OCI-LY7 (cell line): ENCODE measurements around the gene LAMA1. TPM values are rescaled to one million over a fixed set of nuclear protein-coding genes. Genes with fewer than 3 reads are reported as not detected.

Source experiments
- BruUV-seq: library from RNA; stranded (reverse); fragments of 400-500 nt; replicated peaks from 2 replicates; lab custom pipeline; 2021; lab: Mats Ljungman, UMichigan
- CTCF ChIA-PET: fragments of 300-600 bp; sonication (Branson Sonifier 250); formaldehyde crosslinking; loops from one replicate; lab custom pipeline; 2022; ENCODE audit warnings: antibody characterized with exemption; ENCODE audit not compliant: unreplicated experiment; lab: Charles Lee
- POLR2A ChIA-PET: fragments of 300-600 bp; sonication (Branson Sonifier 250); formaldehyde crosslinking; loops from one replicate; lab custom pipeline; 2022; ENCODE audit warnings: antibody characterized with exemption; lab: Charles Lee
- DNase-seq: peaks from one replicate; pipeline ENCODE4 v3.0.0-alpha.2; 2015; ENCODE audit warnings: low spot score
- H2AFZ ChIP-seq: fragments of 200-600 bp; sonication (generic), shearing (Covaris generic); 2 replicates; pipeline ENCODE4 v1.6.1; 2014; ENCODE audit warnings: mild to moderate bottlenecking, antibody characterized with exemption, low read length, moderate library complexity
- H3K27ac ChIP-seq: fragments of 200-600 bp; sonication (generic); 2 replicates; pipeline ENCODE4 v1.5.1; 2014; ENCODE audit warnings: mixed run types, low read depth, mild to moderate bottlenecking, moderate library complexity, low read length, inconsistent platforms; ENCODE audit not compliant: poor library complexity, severe bottlenecking
- H3K36me3 ChIP-seq: fragments of 200-600 bp; sonication (generic); 2 replicates; pipeline ENCODE4 v1.6.1; 2014; ENCODE audit warnings: mild to moderate bottlenecking, antibody characterized with exemption, low read length, moderate library complexity, mixed read lengths; ENCODE audit not compliant: insufficient read depth
- H3K4me1 ChIP-seq: fragments of 200-600 bp; sonication (generic); 2 replicates; pipeline ENCODE4 v1.5.1; 2014; ENCODE audit warnings: mild to moderate bottlenecking, low read length; ENCODE audit not compliant: insufficient read depth, poor library complexity, severe bottlenecking
- H3K4me2 ChIP-seq: fragments of 200-600 bp; sonication (generic); 2 replicates; pipeline ENCODE4 v1.6.1; 2014; ENCODE audit warnings: mild to moderate bottlenecking, low read length
- H3K4me3 ChIP-seq: fragments of 200-600 bp; sonication (generic); 2 replicates; pipeline ENCODE4 v1.5.1; 2014; ENCODE audit warnings: mild to moderate bottlenecking, low read depth, low read length; ENCODE audit not compliant: poor library complexity, severe bottlenecking
- H3K79me2 ChIP-seq: fragments of 200-600 bp; sonication (generic); 2 replicates; pipeline ENCODE4 v1.6.1; 2016; ENCODE audit warnings: low read depth, mild to moderate bottlenecking, low read length, moderate library complexity, mixed read lengths; ENCODE audit not compliant: insufficient read depth
- H3K9me2 ChIP-seq: fragments of 200-600 bp; sonication (generic); 2 replicates; pipeline ENCODE4 v1.6.1; 2016; ENCODE audit warnings: mild to moderate bottlenecking, low read length, mixed read lengths; ENCODE audit not compliant: insufficient read depth
- H3K9me3 ChIP-seq: fragments of 200-600 bp; sonication (generic); 2 replicates; pipeline ENCODE4 v1.6.1; 2014; ENCODE audit warnings: mild to moderate bottlenecking, mixed run types, low read length, mixed read lengths
- H4K20me1 ChIP-seq: fragments of 200-600 bp; sonication (generic); 2 replicates; pipeline ENCODE4 v1.6.1; 2014; ENCODE audit warnings: mild to moderate bottlenecking, antibody characterized with exemption, low read length, moderate library complexity, mixed read lengths; ENCODE audit not compliant: insufficient read depth
- CTCF ChIP-seq: fragments of 200-600 bp; sonication (generic); conservative IDR thresholded peaks from 2 replicates; pipeline ENCODE4 v1.5.1; 2014; ENCODE audit warnings: mild to moderate bottlenecking, antibody characterized with exemption, low read length, moderate library complexity, mixed read lengths
- EZH2phosphoT487 ChIP-seq: fragments of 200-600 bp; sonication (generic); IDR thresholded peaks from 2 replicates; pipeline ENCODE4 v1.6.1; 2018; ENCODE audit warnings: low read depth, borderline replicate concordance, mild to moderate bottlenecking, mixed run types, antibody characterized with exemption, low read length, moderate library complexity, mixed read lengths
- intact Hi-C: fragments of 100-400 bp; cut with micrococcal nuclease; formaldehyde crosslinking; loops from one replicate; pipeline ENCODE4 v1.10.0; 2022; ENCODE audit not compliant: unreplicated experiment
- total RNA-seq, 2 experiments: library from RNA; depleted of rRNA in 1 of 2; stranded (reverse); fragments of >200 nt in 1 of 2; shearing (Covaris generic) in 1 of 2; gene quantifications; 2 replicates each; pipeline ENCODE4 v1.2.3, GENCODE V29; 2014 to 2022

Gene LAMA1
- total RNA-seq, 2 experiments from 2014 or later = not detected

GRCh38 chr18:7072593-7072992 is 45.0 kb downstream of the LAMA1 start:
- no TSS peak for BruUV-seq
- intact Hi-C loops = no loop called here
- Histone ChIP-seq H4K20me1 (no peaks in the 10 kb centered on the region), H3K4me3 (no peak overlapping the region), H3K79me2 (no peaks in the 10 kb centered on the region), H3K36me3 (no peaks in the 10 kb centered on the region), H2AFZ (no peak overlapping the region), H3K9me2 (no peaks in the 10 kb centered on the region), H3K4me2 (no peak overlapping the region), H3K9me3 (no peaks in the 10 kb centered on the region), H3K4me1 (no peaks in the 10 kb centered on the region), H3K27ac (no peak overlapping the region)
- TF ChIP-seq CTCF (no peak), EZH2phosphoT487 (no peak)
- POLR2A ChIA-PET = no interaction called here
- CTCF ChIA-PET = no interaction called here
- no peak for DNase-seq

GRCh38 chr18:7071600-7071999 is 46.0 kb downstream of the LAMA1 start:
- TF ChIP-seq CTCF (no peak), EZH2phosphoT487 (no peak)
- POLR2A ChIA-PET = no interaction called here
- Histone ChIP-seq H3K9me3 (no peaks in the 10 kb centered on the region), H3K4me1 (no peaks in the 10 kb centered on the region), H3K36me3 (no peaks in the 10 kb centered on the region), H3K4me3 (no peak overlapping the region), H3K79me2 (no peaks in the 10 kb centered on the region), H3K27ac (no peak overlapping the region), H4K20me1 (no peaks in the 10 kb centered on the region), H2AFZ (no peak overlapping the region), H3K9me2 (no peaks in the 10 kb centered on the region), H3K4me2 (no peak overlapping the region)
- BruUV-seq = no TSS peak
- CTCF ChIA-PET = no interaction called here
- DNase-seq = no peak
- intact Hi-C loops = no loop called here

- H3K36me3 ChIP-seq = no peaks in the 10 kb centered on the region
- POLR2A ChIA-PET = interaction anchor here (0.7 kb wide), 1 partner anchor 246 kb away, joined by 3 read pairs; no protein-coding TSS in a partner anchor
- no peak overlapping the region for H3K27ac ChIP-seq
- TF ChIP-seq CTCF (no peak), EZH2phosphoT487 (no peak)
- no TSS peak for BruUV-seq
- DNase-seq = no peak
- H3K9me3 ChIP-seq = no peaks in the 10 kb centered on the region
- no peak overlapping the region for H3K4me2 ChIP-seq
- no peaks in the 10 kb centered on the region for H4K20me1 ChIP-seq
- H3K79me2 ChIP-seq = no peaks in the 10 kb centered on the region
- no peak overlapping the region for H3K4me3 ChIP-seq
- H3K4me1 ChIP-seq = no peaks in the 10 kb centered on the region
- CTCF ChIA-PET = no interaction called here
- intact Hi-C loops = no loop called here
- H3K9me2 ChIP-seq = no peaks in the 10 kb centered on the region
- no peak overlapping the region for H2AFZ ChIP-seq
Observed at GRCh38 chr18:7070466-7070865, 47.1 kb downstream of the LAMA1 start.
